Raji (cell line): ENCODE data around the gene TNS3.

Experiments used
- POLR2A ChIP-seq: IDR thresholded peaks from 2 replicates; pipeline ENCODE4 v1.6.1; 2011; ENCODE audit warnings: low read depth, low read length, control low read depth; ENCODE audit not compliant: insufficient read depth

The TNS3 gene

GRCh38 chr7:47301657-47302295, 280.1 kb downstream of the TNS3 start:
- TF ChIP-seq POLR2A = no peak

GRCh38 chr7:47301105-47301477, 280.8 kb downstream of the TNS3 start:
- TF ChIP-seq POLR2A = no peak

GRCh38 chr7:47300472-47301104, 281.3 kb downstream of the TNS3 start:
- no peak for TF ChIP-seq POLR2A

- TF ChIP-seq POLR2A = no peak
These were observed 282.4 kb downstream of the TNS3 start for GRCh38 chr7:47299496-47299895.

- TF ChIP-seq POLR2A = no peak
These were observed 283.3 kb downstream of the TNS3 start for GRCh38 chr7:47298636-47299035.

- no peak for TF ChIP-seq POLR2A
These were observed 284.8 kb downstream of the TNS3 start for GRCh38 chr7:47297120-47297519.

GRCh38 chr7:47295606-47296005, 286.3 kb downstream of the TNS3 start:
- TF ChIP-seq POLR2A = no peak

GRCh38 chr7:47294556-47295222, 287.2 kb downstream of the TNS3 start:
- TF ChIP-seq POLR2A = no peak

GRCh38 chr7:47293884-47294555, 287.9 kb downstream of the TNS3 start:
- no peak for TF ChIP-seq POLR2A

GRCh38 chr7:47292832-47293309, 289.0 kb downstream of the TNS3 start:
- TF ChIP-seq POLR2A = no peak

- no peak for TF ChIP-seq POLR2A
These were observed 290.3 kb downstream of the TNS3 start for GRCh38 chr7:47291461-47292081.

- TF ChIP-seq POLR2A = no peak
These were observed 291.0 kb downstream of the TNS3 start for GRCh38 chr7:47290867-47291266.

GRCh38 chr7:47290466-47290865, 291.4 kb downstream of the TNS3 start:
- TF ChIP-seq POLR2A = no peak

GRCh38 chr7:47288060-47288459, 293.9 kb downstream of the TNS3 start:
- TF ChIP-seq POLR2A = no peak

- TF ChIP-seq POLR2A = no peak
These were observed 295.9 kb downstream of the TNS3 start for GRCh38 chr7:47285860-47286491.
